HepG2 (cell line): ENCODE data around the gene SLC25A38. TPM values are rescaled to one million over a fixed set of nuclear protein-coding genes. Genes with fewer than 3 reads are reported as not detected.

Source experiments
- ATAC-seq: fragments of 200-7000 bp; cut with Tn5 transposase; 3 replicates; pipeline ENCODE4 v1.9.1; 2020; ENCODE audit warnings: mild to moderate bottlenecking, moderate library complexity
- BruUV-seq: library from RNA; stranded (reverse); fragments of 400-500 nt; replicated peaks from 2 replicates; lab custom pipeline; 2021; lab: Mats Ljungman, UMichigan
- CTCF ChIA-PET: fragments of 300-600 bp; formaldehyde crosslinking; extraction: SDS; loops from one replicate; lab custom pipeline; 2021; ENCODE audit warnings: low total read pairs, inconsistent platforms, low intra/inter-chr PET ratio; lab: Yijun Ruan, JAX
- POLR2A ChIA-PET: fragments of 350-600 bp; sonication (Branson Sonifier 250); formaldehyde crosslinking; loops from one replicate; lab custom pipeline; 2020; ENCODE audit warnings: antibody characterized with exemption, inconsistent platforms; lab: Yijun Ruan, JAX
- DNase-seq: peaks from one replicate; pipeline ENCODE4 v3.0.0-alpha.2; 2015; ENCODE audit warnings: low spot score
- FAIRE-seq: peaks from 3 replicates; lab custom pipeline; 2011; peaks lifted over from hg19 to GRCh38; lab: Jason Lieb, UNC
- H2AFZ ChIP-seq: one replicate; pipeline ENCODE4 v1.6.1; 2011; ENCODE audit warnings: low read length, inconsistent platforms
- H3K27ac ChIP-seq: fragments of 300-600 bp; 3 replicates; pipeline ENCODE4 v1.8.0; 2011; ENCODE audit warnings: mixed run types, mild to moderate bottlenecking, mixed read lengths, low read length, inconsistent platforms; ENCODE audit not compliant: insufficient read depth; ENCODE audit errors: extremely low read length
- H3K27me3 ChIP-seq, 2 experiments: fragments of 200-600 bp in 1 of 2; 2 replicates in 1 of 2; 3 replicates in 1 of 2; pipeline versions ENCODE4 v1.6.0 to v1.8.0; 2011; ENCODE audit warnings: low read length in 2 of 2, mild to moderate bottlenecking in 2 of 2, moderate library complexity in 2 of 2, inconsistent platforms in 1 of 2; ENCODE audit not compliant: insufficient read depth in 2 of 2, control insufficient read depth in 1 of 2
- H3K36me3 ChIP-seq, 2 experiments: fragments of 200-600 bp in 1 of 2; replicated peaks in 1 of 2; 2 replicates in 1 of 2; 3 replicates in 1 of 2; pipeline versions ENCODE4 v1.5.1 to v1.8.0; 2011; ENCODE audit warnings: low read length in 2 of 2, inconsistent platforms in 1 of 2; ENCODE audit not compliant: insufficient read depth in 2 of 2, control insufficient read depth in 1 of 2
- H3K4me1 ChIP-seq: 2 replicates; pipeline ENCODE4 v1.5.1; 2012; ENCODE audit warnings: low read length, inconsistent platforms; ENCODE audit not compliant: insufficient read depth
- H3K4me2 ChIP-seq: 2 replicates; pipeline ENCODE4 v1.6.0; 2011; ENCODE audit warnings: low read depth, low read length, inconsistent platforms
- H3K4me3 ChIP-seq, 3 experiments: fragments of 200-600 bp in 1 of 3; sonication (generic), shearing (Covaris generic) in 1 of 3; replicated peaks in 1 of 3; 2 replicates each; pipeline ENCODE4 v1.5.1; 2011 to 2016; ENCODE audit warnings: low read length in 3 of 3, inconsistent platforms in 2 of 3, low read depth in 2 of 3, mild to moderate bottlenecking in 2 of 3, control low read depth in 1 of 3, mixed read lengths in 1 of 3; ENCODE audit not compliant: insufficient read depth in 1 of 3
- H3K79me2 ChIP-seq: one replicate; pipeline ENCODE4 v1.6.1; 2011; ENCODE audit warnings: low read length, inconsistent platforms; ENCODE audit not compliant: insufficient read depth
- H3K9ac ChIP-seq: 2 replicates; pipeline ENCODE4 v1.6.0; 2011; ENCODE audit warnings: mild to moderate bottlenecking, low read depth, low read length, inconsistent platforms; ENCODE audit not compliant: insufficient read depth
- H3K9me3 ChIP-seq: 2 replicates; pipeline ENCODE4 v1.5.1; 2012; ENCODE audit warnings: mild to moderate bottlenecking, low read length
- H4K20me1 ChIP-seq: 2 replicates; pipeline ENCODE4 v1.6.0; 2011; ENCODE audit warnings: inconsistent platforms, mild to moderate bottlenecking, low read length, moderate library complexity; ENCODE audit not compliant: insufficient read depth
- ATF3 ChIP-seq: sonication (generic); formaldehyde crosslinking; IDR thresholded peaks from 2 replicates; pipeline ENCODE4 v1.4.0; 2020; ENCODE audit warnings: missing genetic modification reagents
- CEBPZ ChIP-seq: IDR thresholded peaks from 2 replicates; pipeline ENCODE4 v1.6.1; 2012; ENCODE audit warnings: low read length, improper control_type of control experiment
- HNRNPUL1 ChIP-seq: fragments of 200-400 bp; formaldehyde crosslinking; IDR thresholded peaks from 2 replicates; pipeline ENCODE4 v1.6.1; 2017; ENCODE audit warnings: low read depth, mild to moderate bottlenecking, low read length, moderate library complexity
- KAT2B ChIP-seq: fragments of 150-350 bp; IDR thresholded peaks from 2 replicates; pipeline ENCODE4 v1.6.1; 2014; ENCODE audit warnings: low read depth, low read length, borderline replicate concordance
- MAFF ChIP-seq: IDR thresholded peaks from 2 replicates; pipeline ENCODE4 v1.6.1; 2011; ENCODE audit warnings: low read depth, low read length, improper control_type of control experiment
- MBD4 ChIP-seq: IDR thresholded peaks from 2 replicates; pipeline ENCODE4 v1.6.1; 2012; ENCODE audit warnings: low read length, inconsistent platforms, borderline replicate concordance
- MED1 ChIP-seq: sonication (generic); formaldehyde crosslinking; IDR thresholded peaks from 2 replicates; pipeline ENCODE4 v1.4.0; 2020; ENCODE audit warnings: missing genetic modification reagents
- PHF5A ChIP-seq: IDR thresholded peaks from one replicate; pipeline ENCODE4 v1.6.1; 2018; ENCODE audit warnings: low read depth, missing genetic modification reagents; ENCODE audit not compliant: unreplicated experiment
- POLR2AphosphoS5 ChIP-seq: IDR thresholded peaks from 2 replicates; pipeline ENCODE4 v1.6.1; 2012; ENCODE audit warnings: low read depth, low read length
- RAD21 ChIP-seq: fragments of 450-650 bp; formaldehyde crosslinking; IDR thresholded peaks from 2 replicates; pipeline ENCODE4 v1.5.0; 2020; ENCODE audit warnings: mild to moderate bottlenecking
- RBM22 ChIP-seq: fragments of 200-400 bp; formaldehyde crosslinking; optimal IDR thresholded peaks from 2 replicates; pipeline ENCODE3; 2017; ENCODE audit warnings: mild to moderate bottlenecking, low read length, moderate library complexity
- ZBTB10 ChIP-seq: sonication (generic); formaldehyde crosslinking; IDR thresholded peaks from 2 replicates; pipeline ENCODE4 v1.4.0; 2020; ENCODE audit warnings: missing genetic modification reagents, borderline replicate concordance
- ZFP41 ChIP-seq: sonication (generic); formaldehyde crosslinking; IDR thresholded peaks from 2 replicates; pipeline ENCODE4 v1.4.0; 2020; ENCODE audit warnings: mild to moderate bottlenecking, missing genetic modification reagents, borderline replicate concordance
- ZNF235 ChIP-seq: sonication (generic); formaldehyde crosslinking; IDR thresholded peaks from 2 replicates; pipeline ENCODE4 v1.8.1; 2023; ENCODE audit warnings: mild to moderate bottlenecking, missing genetic modification reagents, borderline replicate concordance
- ZNF281 ChIP-seq: sonication (generic); formaldehyde crosslinking; IDR thresholded peaks from 2 replicates; pipeline ENCODE4 v1.4.0; 2020; ENCODE audit warnings: missing genetic modification reagents, borderline replicate concordance
- ZNF674 ChIP-seq: sonication (generic); formaldehyde crosslinking; IDR thresholded peaks from 2 replicates; pipeline ENCODE4 v1.5.0; 2020; ENCODE audit warnings: low read depth, mild to moderate bottlenecking, missing genetic modification reagents
- WGBS: methylation state at CpG from one replicate; pipeline ENCODE4 v1.1.6; 2017; ENCODE audit warnings: low lambda C conversion rate; 5-methylcytosine and 5-hydroxymethylcytosine counted together
- in situ Hi-C: cut with HindIII; loops from 2 replicates; pipeline ENCODE4 v1.10.0; 2017; ENCODE audit warnings: low pct_unique_long_range_greater_than_20kb; ENCODE audit not compliant: extremely low pct_ligation_motif_present
- intact Hi-C: fragments of 100-400 bp; cut with micrococcal nuclease; formaldehyde crosslinking; loops from one replicate; pipeline ENCODE4 v1.10.0; 2022; ENCODE audit not compliant: unreplicated experiment
- polyA plus RNA-seq, 8 experiments: library from polyadenylated mRNA; depleted of rRNA in 3 of 8; stranded (reverse) in 7 of 8; unstranded in 1 of 8; fragments of >200 nt; fragmentation: Illumina TruSeq in 4 of 8; extraction: Trizol in 4 of 8; gene quantifications; 2 replicates each; pipeline versions ENCODE4 v1.2.1 to v1.2.3, GENCODE V29; 2011 to 2016; ENCODE audit warnings: low read depth in 4 of 8, missing spikeins in 1 of 8, mixed read lengths in 1 of 8; ENCODE audit not compliant: insufficient read depth in 1 of 8
- total RNA-seq, 5 experiments: library from RNA; depleted of rRNA; stranded (reverse); fragments of >200 nt; fragmentation: Illumina TruSeq; extraction: Trizol; gene quantifications; 2 replicates each; pipeline ENCODE4 v1.2.3, GENCODE V29; 2016; ENCODE audit warnings: low read depth in 1 of 5

Gene SLC25A38
- total and polyA plus RNA-seq, 2 of the 13 experiments (the other 11 are each of a cell fraction or from before 2014, with no cell fraction given) = 32.5 to 35.4 TPM

GRCh38 chr3:39414421-39414907, 31.3 kb downstream of the SLC25A38 start:
- Histone ChIP-seq H2AFZ (no peak overlapping the region), H3K27ac (no peak overlapping the region), H3K9me3 (no peaks in the 10 kb centered on the region), H3K27me3 (no peaks in the 10 kb centered on the region), H4K20me1 (peaks cover 22% of the 10 kb centered on the region), H3K36me3 (peaks cover 7 to 45% of the 10 kb centered on the region in 2 experiments), H3K79me2 (peaks cover 9% of the 10 kb centered on the region), H3K4me3 (no peak overlapping the region), H3K4me1 (peaks cover 17% of the 10 kb centered on the region), H3K9ac (no peak overlapping the region), H3K4me2 (no peak overlapping the region)
- DNase-seq = no peak
- in situ Hi-C loops (no loop called here), intact Hi-C loops (no loop called here)
- POLR2A ChIA-PET = interaction anchor here (1.2 kb wide), 1 partner anchor 8 kb away, joined by 5 read pairs; the partner anchor contains the start of gene RPSA
- BruUV-seq = no TSS peak
- WGBS = 97% methylated on average over 2 of the region's 2 CpGs
- CTCF ChIA-PET = no interaction called here
- peak; percentile 13 for ATAC-seq
- FAIRE-seq = no peak
- TF ChIP-seq MED1 = no peak
- TF ChIP-seq HNRNPUL1 = no peak
- TF ChIP-seq POLR2AphosphoS5 = peak; percentile 2; the same call in 1 of the 2 replicates
- TF ChIP-seq MBD4 = no peak
- TF ChIP-seq CEBPZ = no peak
- TF ChIP-seq ZFP41 = no peak
- TF ChIP-seq MAFF = no peak
- no peak for TF ChIP-seq KAT2B
- no peak for TF ChIP-seq ZNF235 (CRISPR knock-in tag)
- no peak for TF ChIP-seq PHF5A
- no peak for TF ChIP-seq ZNF674 (CRISPR knock-in tag)
- no peak for TF ChIP-seq ZNF281
- TF ChIP-seq ATF3 (CRISPR knock-in tag) = no peak
- TF ChIP-seq ZBTB10 (CRISPR knock-in tag) = no peak
- TF ChIP-seq RBM22 = peak; percentile 75
- no peak for TF ChIP-seq RAD21
